ENCODE data around the gene FOXC1. TPM values are rescaled to one million over a fixed set of nuclear protein-coding genes. Genes with fewer than 3 reads are reported as not detected.

The FOXC1 gene
- polyA plus RNA-seq, 1 donor from 2014 or later = 0.09 TPM

GRCh38 chr6:1625794-1626435 is 16.2 kb downstream of the FOXC1 start:
- H3F3A ChIP-seq (ENCODE audit: insufficient read depth, low read length, poor library complexity, severe bottlenecking) = no peaks in the 10 kb centered on the region
- no peaks in the 10 kb centered on the region for H4K20me1 ChIP-seq (ENCODE audit: insufficient read depth)
- H3K27me3 ChIP-seq (ENCODE audit: insufficient read depth, low read depth, low read length) = peaks cover 83% of the 10 kb centered on the region
- H3K9me3 ChIP-seq (ENCODE audit: low read length) = peaks cover 5% of the 10 kb centered on the region
- TF ChIP-seq CTCF (IDR thresholded peaks at IDR 0.05; ENCODE audit: poor library complexity, severe bottlenecking) (no peak), TAF1 (IDR thresholded peaks at IDR 0.05; ENCODE audit: low read depth) (no peak), EZH2 (IDR thresholded peaks at IDR 0.05; ENCODE audit: borderline replicate concordance, insufficient read depth, low read length, poor library complexity, severe bottlenecking) (no peak), EP300 (conservative IDR thresholded peaks at IDR 0.05; ENCODE audit: poor library complexity, severe bottlenecking) (no peak)
- no peaks in the 10 kb centered on the region for H3K9me2 ChIP-seq (ENCODE audit: insufficient read depth, low read length)
- no peak overlapping the region for H3K9ac ChIP-seq (ENCODE audit: low read length)
- no peaks in the 10 kb centered on the region for H3K79me2 ChIP-seq (replicated peaks; ENCODE audit: insufficient read depth, low read length)
- no peak overlapping the region for H3K4me2 ChIP-seq (ENCODE audit: low read length)
- H2AFZ ChIP-seq (ENCODE audit: low read depth, low read length) = no peak overlapping the region
- H3K4me3 ChIP-seq (ENCODE audit: low read length) = no peak overlapping the region
- H3K27ac ChIP-seq (ENCODE audit: low read length) = no peak overlapping the region
- H3K36me3 ChIP-seq (ENCODE audit: insufficient read depth, low read length) = no peaks in the 10 kb centered on the region

DNA sequence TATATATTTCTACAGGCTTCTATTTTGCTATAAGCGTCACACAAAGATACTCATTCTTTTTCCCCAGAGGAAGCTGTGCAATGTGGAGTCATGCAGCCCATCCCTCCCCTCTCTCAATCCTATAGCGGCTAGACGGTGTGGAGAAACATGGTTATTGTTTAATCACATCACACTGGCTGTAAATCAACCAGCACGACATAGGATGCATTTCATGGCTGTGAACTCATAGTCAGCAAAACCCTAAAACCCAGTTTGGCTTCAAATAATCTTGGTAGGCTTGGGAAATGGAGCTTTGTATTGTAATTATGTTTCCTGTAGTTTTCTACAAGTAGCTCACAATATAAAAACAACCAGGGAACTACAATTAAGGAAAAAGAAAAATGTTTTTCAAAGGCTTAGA is 16.8 kb downstream of the FOXC1 start:
- Histone ChIP-seq H3K27ac (ENCODE audit: low read length) (no peak overlapping the region), H3F3A (ENCODE audit: insufficient read depth, low read length, poor library complexity, severe bottlenecking) (no peaks in the 10 kb centered on the region), H3K9me3 (ENCODE audit: low read length) (peaks cover 5% of the 10 kb centered on the region), H3K79me2 (replicated peaks; ENCODE audit: insufficient read depth, low read length) (no peaks in the 10 kb centered on the region), H3K9ac (ENCODE audit: low read length) (no peak overlapping the region), H3K27me3 (ENCODE audit: insufficient read depth, low read depth, low read length) (peaks cover 78% of the 10 kb centered on the region), H3K9me2 (ENCODE audit: insufficient read depth, low read length) (no peaks in the 10 kb centered on the region), H2AFZ (ENCODE audit: low read depth, low read length) (no peak overlapping the region), H4K20me1 (ENCODE audit: insufficient read depth) (no peaks in the 10 kb centered on the region), H3K4me2 (ENCODE audit: low read length) (no peak overlapping the region), H3K36me3 (ENCODE audit: insufficient read depth, low read length) (no peaks in the 10 kb centered on the region), H3K4me3 (ENCODE audit: low read length) (no peak overlapping the region)
- no peak for TF ChIP-seq RAD21 (conservative IDR thresholded peaks at IDR 0.05)
- TF ChIP-seq TAF1 (IDR thresholded peaks at IDR 0.05; ENCODE audit: low read depth) = no peak
- no peak for TF ChIP-seq SMC3 (conservative IDR thresholded peaks at IDR 0.05; ENCODE audit: poor library complexity)
- TF ChIP-seq EP300 (conservative IDR thresholded peaks at IDR 0.05; ENCODE audit: poor library complexity, severe bottlenecking) = no peak
- TF ChIP-seq REST (IDR thresholded peaks at IDR 0.05; ENCODE audit: borderline replicate concordance) = no peak
- TF ChIP-seq POLR2AphosphoS5 (IDR thresholded peaks at IDR 0.05) = no peak
- no peak for TF ChIP-seq MXI1 (conservative IDR thresholded peaks at IDR 0.05; ENCODE audit: poor library complexity, severe bottlenecking)
- no peak for TF ChIP-seq CTCF (IDR thresholded peaks at IDR 0.05; ENCODE audit: poor library complexity, severe bottlenecking)
- no peak for TF ChIP-seq EZH2 (IDR thresholded peaks at IDR 0.05; ENCODE audit: borderline replicate concordance, insufficient read depth, low read length, poor library complexity, severe bottlenecking)

Measured in neural cell (in vitro differentiated cells).